Lower leg skin (tissue), 4 donors: ENCODE measurements around the gene PTPRN2. TPM values are rescaled to one million over a fixed set of nuclear protein-coding genes. Genes with fewer than 3 reads are reported as not detected.

Experiments used
- DNase-seq, 2 donors: peaks; one replicate each; pipeline ENCODE4 v3.0.0-alpha.2; 2019; ENCODE audit warnings: low spot score in 2 of 2
- H3K4me3 ChIP-seq: fragments of 200-600 bp; sonication (generic); 2 replicates; pipeline ENCODE4 v1.5.1; 2017; ENCODE audit warnings: mild to moderate bottlenecking, low read depth; ENCODE audit not compliant: poor library complexity, severe bottlenecking
- POLR2A ChIP-seq, 2 donors: fragments of 450-650 bp; IDR thresholded peaks; one replicate each; pipeline ENCODE4 v1.6.1; 2016 to 2017; ENCODE audit warnings: antibody characterized with exemption in 2 of 2, mild to moderate bottlenecking in 1 of 2, moderate library complexity in 1 of 2
- WGBS, 2 donors: methylation state at CpG; one replicate each; pipeline ENCODE4 v1.1.5; 2018; 5-methylcytosine and 5-hydroxymethylcytosine counted together
- intact Hi-C: fragments of 100-400 bp; cut with DNase I; formaldehyde crosslinking; loops from one replicate; pipeline ENCODE4 v1.15.0; 2023; ENCODE audit warnings: low total_unique reads
- total RNA-seq, 4 donors: library from RNA; depleted of rRNA; stranded (reverse); fragments of >200 nt; gene quantifications; one replicate each; pipeline ENCODE4 v1.1.0, GENCODE V29; 2016
- TF ChIP-seq, protein P1 (sequence below), 3 donors: fragments of 450-650 bp; IDR thresholded peaks; one replicate each; pipeline ENCODE4 v1.5.1; 2016; ENCODE audit warnings: antibody characterized with exemption in 3 of 3, mild to moderate bottlenecking in 3 of 3, moderate library complexity in 2 of 3

Gene PTPRN2
- total RNA-seq, 4 donors from 2014 or later, result 0.11 to 1.6 (median 0.92) TPM

- DNase-seq, result no peak
- H3K4me3 ChIP-seq, result no peak overlapping the region
- WGBS, 2 donors, result 93 to 94% methylated on average over 8 of the region's 8 CpGs
- intact Hi-C loops, result no loop called here
- TF ChIP-seq POLR2A (IDR thresholded peaks at IDR 0.05), result no peak
- TF ChIP-seq, protein P1, sequence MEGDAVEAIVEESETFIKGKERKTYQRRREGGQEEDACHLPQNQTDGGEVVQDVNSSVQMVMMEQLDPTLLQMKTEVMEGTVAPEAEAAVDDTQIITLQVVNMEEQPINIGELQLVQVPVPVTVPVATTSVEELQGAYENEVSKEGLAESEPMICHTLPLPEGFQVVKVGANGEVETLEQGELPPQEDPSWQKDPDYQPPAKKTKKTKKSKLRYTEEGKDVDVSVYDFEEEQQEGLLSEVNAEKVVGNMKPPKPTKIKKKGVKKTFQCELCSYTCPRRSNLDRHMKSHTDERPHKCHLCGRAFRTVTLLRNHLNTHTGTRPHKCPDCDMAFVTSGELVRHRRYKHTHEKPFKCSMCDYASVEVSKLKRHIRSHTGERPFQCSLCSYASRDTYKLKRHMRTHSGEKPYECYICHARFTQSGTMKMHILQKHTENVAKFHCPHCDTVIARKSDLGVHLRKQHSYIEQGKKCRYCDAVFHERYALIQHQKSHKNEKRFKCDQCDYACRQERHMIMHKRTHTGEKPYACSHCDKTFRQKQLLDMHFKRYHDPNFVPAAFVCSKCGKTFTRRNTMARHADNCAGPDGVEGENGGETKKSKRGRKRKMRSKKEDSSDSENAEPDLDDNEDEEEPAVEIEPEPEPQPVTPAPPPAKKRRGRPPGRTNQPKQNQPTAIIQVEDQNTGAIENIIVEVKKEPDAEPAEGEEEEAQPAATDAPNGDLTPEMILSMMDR (IDR thresholded peaks at IDR 0.05), result no peak
These were observed 949.1 kb downstream of the PTPRN2 start for GRCh38 chr7:157638563-157638962.

GRCh38 chr7:157637216-157637949, 950.2 kb downstream of the PTPRN2 start:
- no peak for TF ChIP-seq POLR2A (IDR thresholded peaks at IDR 0.05)
- TF ChIP-seq, protein P1 (IDR thresholded peaks at IDR 0.05), result no peak
- no peak overlapping the region for H3K4me3 ChIP-seq
- no peak for DNase-seq
- intact Hi-C loops, result no loop called here
- 77 to 85% methylated on average over 15 of the region's 15 CpGs for WGBS, 2 donors

- TF ChIP-seq, protein P1 (IDR thresholded peaks at IDR 0.05), result no peak
- TF ChIP-seq POLR2A (IDR thresholded peaks at IDR 0.05), result no peak
- intact Hi-C loops, result no loop called here
- WGBS, 2 donors, result 79 to 85% methylated on average over 1 of the region's 1 CpG
- no peak for DNase-seq
- no peak overlapping the region for H3K4me3 ChIP-seq
These were observed 952.0 kb downstream of the PTPRN2 start for GRCh38 chr7:157635669-157636068.

DNA sequence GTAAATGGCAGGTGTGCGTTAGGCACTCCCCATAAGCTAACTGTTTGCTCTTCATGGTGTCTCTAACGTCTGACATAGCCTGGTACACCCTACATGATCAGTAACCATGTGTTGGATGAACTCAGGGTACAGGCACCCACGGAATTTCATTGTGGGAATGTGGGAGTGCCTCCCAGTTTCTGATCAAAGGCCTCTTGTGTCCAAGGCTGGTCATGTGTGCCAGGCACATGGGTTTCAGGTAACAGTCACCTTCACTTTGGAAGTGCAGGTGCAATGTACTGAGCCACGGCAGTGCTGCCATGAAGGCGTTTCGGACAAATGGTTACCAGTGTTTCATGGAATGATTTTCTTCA, 952.5 kb downstream of the PTPRN2 start:
- DNase-seq, result no peak
- intact Hi-C loops, result no loop called here
- 83 to 87% methylated on average over 6 of the region's 6 CpGs for WGBS, 2 donors
- no peak for TF ChIP-seq POLR2A (IDR thresholded peaks at IDR 0.05)
- TF ChIP-seq, protein P1 (IDR thresholded peaks at IDR 0.05), result no peak
- H3K4me3 ChIP-seq, result no peak overlapping the region

DNA sequence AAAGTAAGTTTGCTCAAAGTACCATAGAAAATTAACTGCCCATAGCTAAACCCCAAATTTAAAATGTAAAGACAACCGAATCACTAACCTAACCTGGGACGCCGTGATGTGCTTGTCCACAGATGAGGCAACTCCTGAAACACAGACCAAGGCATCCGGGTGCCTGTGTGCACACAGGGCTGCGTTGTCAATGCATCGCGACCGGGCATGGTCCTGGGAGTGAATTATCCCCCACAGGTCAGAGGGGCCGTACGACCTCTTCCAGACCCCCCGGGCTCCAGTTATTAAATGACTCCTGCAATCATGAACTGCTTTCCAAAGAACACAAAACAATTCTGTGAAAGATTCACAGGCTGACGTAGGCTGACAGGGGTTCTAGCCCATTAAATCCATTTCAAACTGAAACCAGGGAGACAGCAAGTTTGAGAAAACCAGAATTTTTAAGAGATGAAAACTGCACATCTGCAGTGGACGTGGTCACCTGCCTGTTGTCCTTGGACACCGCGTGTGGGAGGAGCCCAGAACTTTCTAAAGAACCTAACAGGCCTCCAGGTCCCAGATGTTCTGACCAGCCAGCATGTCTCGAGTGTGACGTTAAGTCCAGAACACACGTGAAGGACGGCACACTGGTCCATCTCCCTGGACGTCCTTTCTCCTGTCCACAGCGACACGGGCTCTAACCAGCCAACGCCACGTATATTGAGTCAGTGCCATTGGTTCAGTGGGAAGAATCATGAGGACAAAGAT, 953.0 kb downstream of the PTPRN2 start:
- no peak for TF ChIP-seq POLR2A (IDR thresholded peaks at IDR 0.05)
- TF ChIP-seq, protein P1 (IDR thresholded peaks at IDR 0.05), result no peak
- intact Hi-C loops, result no loop called here
- 87 to 88% methylated on average over 24 of the region's 24 CpGs for WGBS, 2 donors
- no peak overlapping the region for H3K4me3 ChIP-seq
- no peak for DNase-seq
